ENCODE data around the gene SLC22A14. TPM values are rescaled to one million over a fixed set of nuclear protein-coding genes. Genes with fewer than 3 reads are reported as not detected.
"Not testable (repeated sequence)": the region's sequence is repeated elsewhere in the genome, so short reads cannot be mapped to it uniquely, and the experiment has no call there.

Gene SLC22A14
- total RNA-seq, 1 donor from 2014 or later, result not detected

DNA sequence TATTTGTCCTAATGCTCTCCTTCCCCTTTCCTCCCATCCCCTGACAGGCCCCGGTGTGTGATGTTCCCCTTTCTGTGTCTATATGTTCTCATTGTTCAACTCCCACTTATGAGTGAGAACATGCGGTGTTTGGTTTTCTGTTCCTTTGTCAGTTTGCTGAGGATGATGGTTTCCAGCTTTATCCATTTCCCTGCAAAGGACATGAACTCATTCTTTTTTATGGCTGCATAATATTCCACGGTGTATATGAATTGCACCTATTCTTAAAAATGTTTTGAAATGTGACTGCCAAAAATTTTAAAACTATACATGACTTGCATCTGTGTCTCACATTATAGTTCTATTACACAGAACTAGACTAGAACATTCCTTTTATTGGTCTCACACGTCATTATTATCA lies 38.5 kb downstream of the SLC22A14 start:
- DNase-seq (ENCODE audit: low spot score); H3K4me3 Mint-ChIP-seq; H3K4me1 Mint-ChIP-seq (ENCODE audit: low read depth); H3K27me3 Mint-ChIP-seq (ENCODE audit: insufficient read depth); H3K27ac Mint-ChIP-seq; H3K36me3 Mint-ChIP-seq (ENCODE audit: low read depth); intact Hi-C loops (cut with micrococcal nuclease); H3K9me3 Mint-ChIP-seq: not testable (repeated sequence)

DNA sequence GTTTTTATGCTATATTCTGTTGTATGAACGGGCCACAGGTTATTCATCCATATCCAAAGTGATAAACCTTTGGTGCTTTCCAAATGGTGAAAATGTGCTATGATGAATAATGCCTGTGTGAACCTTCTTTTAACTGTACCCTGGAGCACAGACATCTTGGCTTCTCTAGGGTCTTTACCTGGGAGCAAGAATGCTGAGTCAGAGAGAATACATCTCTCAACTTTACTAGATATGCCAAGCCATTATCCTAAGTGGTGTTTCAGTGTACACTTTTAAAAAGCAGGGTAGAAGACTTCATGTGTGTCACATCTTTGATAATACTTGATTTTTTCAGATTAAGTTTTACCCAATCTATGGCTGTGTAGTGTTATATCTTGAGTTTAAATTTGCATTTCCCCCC lies 41.0 kb downstream of the SLC22A14 start:
- H3K4me3 Mint-ChIP-seq, result no peak overlapping the region
- no peaks in the 10 kb centered on the region for H3K4me1 Mint-ChIP-seq (ENCODE audit: low read depth)
- intact Hi-C loops (cut with micrococcal nuclease), result no loop called here

GRCh38 chr3:38325256-38325655 lies 43.2 kb downstream of the SLC22A14 start:
- H3K36me3 Mint-ChIP-seq (ENCODE audit: low read depth), result no peaks in the 10 kb centered on the region
- H3K4me3 Mint-ChIP-seq, result no peak overlapping the region
- H3K27me3 Mint-ChIP-seq (ENCODE audit: insufficient read depth), result peaks cover 12% of the 10 kb centered on the region
- DNase-seq (ENCODE audit: low spot score), result no peak
- no peak overlapping the region for H3K27ac Mint-ChIP-seq
- no peaks in the 10 kb centered on the region for H3K9me3 Mint-ChIP-seq
- H3K4me1 Mint-ChIP-seq (ENCODE audit: low read depth), result no peaks in the 10 kb centered on the region
- intact Hi-C loops (cut with micrococcal nuclease), result no loop called here

More for the DNA sequence above, 41.0 kb downstream of the SLC22A14 start:
- H3K9me3 Mint-ChIP-seq, result no peaks in the 10 kb centered on the region
- H3K36me3 Mint-ChIP-seq (ENCODE audit: low read depth), result no peaks in the 10 kb centered on the region
- H3K27me3 Mint-ChIP-seq (ENCODE audit: insufficient read depth), result peaks cover 12% of the 10 kb centered on the region
- no peak for DNase-seq (ENCODE audit: low spot score)
- no peak overlapping the region for H3K27ac Mint-ChIP-seq

DNA sequence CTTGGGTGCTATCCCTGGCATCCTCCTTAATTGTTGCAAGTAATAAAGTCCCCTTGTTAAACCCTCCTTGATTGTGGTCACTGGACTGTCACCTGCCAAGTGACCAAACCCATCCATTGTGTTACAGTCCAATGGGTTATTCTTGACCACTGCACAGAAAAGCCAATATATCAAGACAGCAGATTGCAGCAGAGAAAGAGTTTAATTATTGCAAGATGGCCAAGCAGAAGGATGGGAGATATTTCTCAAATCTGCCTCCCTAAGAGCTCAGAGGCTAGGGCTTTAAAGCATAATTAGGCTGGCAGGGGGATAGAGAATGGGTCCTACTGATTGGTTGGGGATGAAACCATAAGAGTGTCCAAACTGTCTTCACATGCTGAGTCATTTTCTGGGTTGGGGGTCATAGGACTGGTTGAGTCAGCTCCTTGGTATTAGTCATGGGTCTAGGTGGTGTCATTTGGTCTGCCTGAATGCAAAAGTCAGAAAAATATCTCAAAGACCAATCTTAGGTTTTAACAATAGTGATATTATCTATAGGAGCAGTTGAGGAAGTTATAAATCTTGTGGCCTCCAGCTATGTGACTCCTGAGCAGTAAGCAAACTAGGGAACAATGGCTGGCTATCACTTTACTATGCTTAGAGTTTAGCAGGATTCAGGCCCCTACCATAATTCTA lies 45.4 kb downstream of the SLC22A14 start:
- DNase-seq (ENCODE audit: low spot score), result no peak
- intact Hi-C loops (cut with micrococcal nuclease), result no loop called here
- H3K4me3 Mint-ChIP-seq, result no peak overlapping the region
- H3K36me3 Mint-ChIP-seq (ENCODE audit: low read depth), result no peaks in the 10 kb centered on the region
- H3K9me3 Mint-ChIP-seq, result no peaks in the 10 kb centered on the region
- peaks cover 14% of the 10 kb centered on the region for H3K27me3 Mint-ChIP-seq (ENCODE audit: insufficient read depth)
- H3K4me1 Mint-ChIP-seq (ENCODE audit: low read depth), result no peaks in the 10 kb centered on the region
- no peak overlapping the region for H3K27ac Mint-ChIP-seq

DNA sequence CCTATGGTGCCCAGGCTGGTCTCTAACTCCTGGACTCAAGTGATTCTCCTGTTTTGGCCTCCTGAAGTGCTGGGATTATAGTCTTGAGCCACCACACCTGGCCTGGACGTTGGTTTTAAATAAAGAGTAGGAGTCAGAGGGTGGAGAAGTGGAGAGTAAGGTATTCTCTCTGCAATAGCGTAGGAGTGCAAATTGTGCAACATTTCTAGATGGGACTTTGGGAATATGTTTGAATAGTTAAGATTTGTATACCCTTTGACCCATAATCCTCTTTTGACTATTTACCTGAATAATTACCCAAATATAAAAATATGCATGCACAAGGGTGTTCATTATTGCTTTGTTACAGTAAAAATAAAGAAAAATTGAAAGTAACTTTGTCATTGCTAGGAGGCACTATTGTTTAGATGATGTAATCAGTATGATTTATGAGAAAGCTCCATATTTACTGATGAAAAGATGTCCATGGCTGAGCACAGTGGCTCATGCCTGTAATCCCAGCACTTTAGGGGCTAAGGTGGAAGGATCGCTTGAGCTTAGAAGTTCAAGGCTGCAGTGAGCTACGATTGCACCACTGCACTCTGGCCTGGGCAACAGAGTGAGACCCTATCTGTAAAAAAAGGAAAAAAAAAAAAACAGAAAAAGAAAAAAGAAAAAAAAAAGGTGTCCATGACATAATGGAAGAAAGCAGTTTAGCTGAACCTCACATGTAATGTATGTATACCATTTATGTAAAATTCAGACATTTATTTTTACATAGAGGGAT lies 49.3 kb downstream of the SLC22A14 start:
- intact Hi-C loops (cut with micrococcal nuclease), result no loop called here
- no peak overlapping the region for H3K4me3 Mint-ChIP-seq
- DNase-seq (ENCODE audit: low spot score), result no peak
- H3K36me3 Mint-ChIP-seq (ENCODE audit: low read depth), result no peaks in the 10 kb centered on the region
- H3K4me1 Mint-ChIP-seq (ENCODE audit: low read depth), result no peaks in the 10 kb centered on the region
- peaks cover 9% of the 10 kb centered on the region for H3K27me3 Mint-ChIP-seq (ENCODE audit: insufficient read depth)
- H3K9me3 Mint-ChIP-seq, result no peaks in the 10 kb centered on the region
- H3K27ac Mint-ChIP-seq, result no peak overlapping the region

DNA sequence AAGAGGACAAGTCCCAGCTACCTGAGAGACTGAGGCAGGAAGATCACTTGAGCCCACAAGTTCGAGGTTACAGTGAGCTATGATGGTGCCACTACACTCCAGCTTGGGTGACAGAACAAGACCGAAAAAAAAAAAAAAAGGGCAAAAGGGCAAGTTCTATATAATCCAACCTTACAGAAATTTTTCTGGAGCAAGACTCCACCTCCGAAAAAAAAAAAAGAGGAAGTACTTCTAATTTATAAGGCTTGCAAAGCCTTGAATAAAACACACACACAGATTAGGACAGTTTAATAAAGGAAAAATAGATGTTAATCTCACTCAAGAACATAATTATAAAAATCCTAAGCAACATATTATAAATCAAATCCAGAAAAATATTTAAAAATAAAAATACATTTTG lies 50.1 kb downstream of the SLC22A14 start:
- no peaks in the 10 kb centered on the region for H3K9me3 Mint-ChIP-seq
- intact Hi-C loops (cut with micrococcal nuclease), result no loop called here
- H3K36me3 Mint-ChIP-seq (ENCODE audit: low read depth), result no peaks in the 10 kb centered on the region
- no peaks in the 10 kb centered on the region for H3K4me1 Mint-ChIP-seq (ENCODE audit: low read depth)
- peaks cover 10% of the 10 kb centered on the region for H3K27me3 Mint-ChIP-seq (ENCODE audit: insufficient read depth)
- no peak overlapping the region for H3K4me3 Mint-ChIP-seq
- no peak for DNase-seq (ENCODE audit: low spot score)
- no peak overlapping the region for H3K27ac Mint-ChIP-seq

DNA sequence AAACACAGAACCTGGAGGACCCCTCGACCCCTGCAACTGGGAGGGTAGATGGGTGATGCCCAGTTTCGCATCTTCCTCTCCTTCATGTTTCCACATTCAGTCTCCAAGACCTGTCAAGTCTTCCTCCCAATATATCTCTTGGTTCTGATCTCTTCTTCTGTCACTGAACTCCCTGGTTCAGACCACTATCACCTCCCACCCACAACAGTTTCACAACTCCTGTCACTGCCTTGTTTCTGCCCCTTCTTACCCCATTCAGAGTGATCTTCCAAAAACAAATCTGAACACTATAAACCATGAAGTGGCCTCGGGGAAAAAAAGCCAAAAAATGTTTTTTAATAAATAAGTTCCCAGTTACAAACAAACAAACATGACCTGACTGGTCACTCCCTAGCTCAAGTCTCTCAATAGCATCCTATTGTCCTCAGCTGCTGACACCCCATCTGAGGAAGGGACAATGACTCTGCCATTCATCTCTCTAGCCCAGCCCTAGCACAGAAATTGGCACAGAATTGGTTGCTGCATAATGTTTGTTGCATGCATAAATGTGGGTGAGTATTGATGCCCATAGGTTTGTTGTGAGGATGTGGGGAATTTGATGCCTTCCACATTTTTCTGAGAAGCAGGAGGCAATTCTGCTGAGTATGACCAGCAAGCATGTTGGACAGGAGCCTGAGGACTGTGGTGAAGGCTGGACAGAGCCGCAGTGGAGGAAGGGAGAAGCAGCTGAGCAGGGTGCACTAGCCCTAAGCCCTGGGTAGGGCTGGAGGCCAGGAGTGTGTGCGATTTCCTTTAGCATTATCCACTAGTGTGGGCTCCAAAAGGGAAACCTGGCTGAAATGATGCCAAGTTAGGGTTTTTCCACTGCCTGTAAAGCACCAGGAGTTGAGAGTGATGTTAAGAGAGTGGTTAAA lies 52.3 kb downstream of the SLC22A14 start:
- no peak overlapping the region for H3K27ac Mint-ChIP-seq
- H3K27me3 Mint-ChIP-seq (ENCODE audit: insufficient read depth), result peaks cover 19% of the 10 kb centered on the region
- no peaks in the 10 kb centered on the region for H3K9me3 Mint-ChIP-seq
- no peak overlapping the region for H3K4me3 Mint-ChIP-seq
- intact Hi-C loops (cut with micrococcal nuclease), result no loop called here
- DNase-seq (ENCODE audit: low spot score), result no peak
- H3K4me1 Mint-ChIP-seq (ENCODE audit: low read depth), result no peaks in the 10 kb centered on the region
- no peaks in the 10 kb centered on the region for H3K36me3 Mint-ChIP-seq (ENCODE audit: low read depth)

DNA sequence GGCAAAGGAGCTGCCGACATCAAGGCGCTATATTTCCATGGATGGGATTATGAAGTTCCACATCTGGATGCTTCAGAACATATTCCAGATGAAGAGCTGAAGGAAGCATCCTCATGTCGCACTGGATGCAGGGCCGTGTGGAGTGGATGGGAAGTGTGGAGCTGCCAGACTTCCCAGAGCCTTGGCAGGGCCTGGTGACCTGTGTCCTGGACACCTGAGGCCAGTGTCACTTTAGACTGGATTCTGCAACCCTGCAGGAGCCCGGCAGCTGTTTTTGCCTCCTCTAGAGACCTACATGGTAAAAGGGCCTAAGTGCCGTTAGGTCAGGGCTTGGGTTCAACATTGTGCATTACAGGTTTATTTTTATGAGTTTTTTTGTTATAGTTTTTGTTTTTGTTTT lies 53.2 kb downstream of the SLC22A14 start:
- DNase-seq (ENCODE audit: low spot score), result no peak
- H3K27me3 Mint-ChIP-seq (ENCODE audit: insufficient read depth), result peaks cover 26% of the 10 kb centered on the region
- H3K4me3 Mint-ChIP-seq, result no peak overlapping the region
- no peaks in the 10 kb centered on the region for H3K4me1 Mint-ChIP-seq (ENCODE audit: low read depth)
- H3K9me3 Mint-ChIP-seq, result no peaks in the 10 kb centered on the region
- H3K27ac Mint-ChIP-seq, result no peak overlapping the region
- intact Hi-C loops (cut with micrococcal nuclease), result no loop called here
- H3K36me3 Mint-ChIP-seq (ENCODE audit: low read depth), result no peaks in the 10 kb centered on the region

- no peak for DNase-seq (ENCODE audit: low spot score)
- peaks cover 27% of the 10 kb centered on the region for H3K27me3 Mint-ChIP-seq (ENCODE audit: insufficient read depth)
- intact Hi-C loops (cut with micrococcal nuclease), result no loop called here
- no peaks in the 10 kb centered on the region for H3K9me3 Mint-ChIP-seq
- H3K4me1 Mint-ChIP-seq (ENCODE audit: low read depth), result no peaks in the 10 kb centered on the region
- no peaks in the 10 kb centered on the region for H3K36me3 Mint-ChIP-seq (ENCODE audit: low read depth)
- H3K4me3 Mint-ChIP-seq, result no peak overlapping the region
- no peak overlapping the region for H3K27ac Mint-ChIP-seq
Observed at GRCh38 chr3:38337703-38338102, 55.6 kb downstream of the SLC22A14 start.

DNA sequence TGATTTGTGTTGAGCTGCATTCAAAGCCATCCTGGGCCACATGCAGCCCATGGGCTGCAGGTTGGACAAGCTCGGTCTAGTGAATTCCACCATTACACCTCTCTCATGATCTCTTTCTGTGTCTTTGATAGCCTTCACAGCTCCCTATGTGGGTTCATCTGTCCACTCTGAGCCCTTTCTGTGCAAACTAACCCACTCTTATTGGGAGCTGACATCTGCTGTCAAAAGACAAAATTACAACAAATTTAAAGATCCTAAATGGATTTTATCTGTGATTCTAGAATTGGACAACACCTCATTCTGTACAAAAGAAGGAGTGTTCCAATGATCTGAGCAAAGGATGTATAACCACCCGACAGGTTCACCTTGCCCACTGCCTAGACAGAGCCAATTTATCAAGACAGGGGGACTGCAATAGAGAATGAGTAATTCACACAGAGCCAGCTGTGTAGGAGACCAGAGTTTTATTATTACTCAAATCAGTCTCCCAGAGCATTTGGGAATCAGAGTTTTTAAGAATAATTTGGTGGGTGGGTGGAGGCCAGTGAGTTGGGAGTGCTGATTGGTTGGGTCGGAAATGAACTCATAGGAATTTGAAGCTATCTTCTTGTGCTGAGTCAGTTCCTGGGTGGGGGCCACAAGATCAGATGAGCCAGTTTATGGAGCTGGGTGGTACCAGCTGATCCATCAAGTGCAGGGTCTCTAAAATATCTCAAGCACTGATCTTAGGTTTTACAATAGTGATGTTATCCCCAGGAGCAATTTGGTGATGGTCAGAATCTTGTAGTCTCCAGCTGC lies 61.9 kb downstream of the SLC22A14 start:
- intact Hi-C loops (cut with micrococcal nuclease), result loop anchor here (2.0 kb wide), 1 partner anchor 369 kb away; no protein-coding TSS in a partner anchor
- no peak for DNase-seq (ENCODE audit: low spot score)
- peaks cover 8% of the 10 kb centered on the region for H3K4me1 Mint-ChIP-seq (ENCODE audit: low read depth)
- peaks cover 21% of the 10 kb centered on the region for H3K27me3 Mint-ChIP-seq (ENCODE audit: insufficient read depth)
- no peak overlapping the region for H3K4me3 Mint-ChIP-seq
- peaks cover 3% of the 10 kb centered on the region for H3K36me3 Mint-ChIP-seq (ENCODE audit: low read depth)
- no peak overlapping the region for H3K27ac Mint-ChIP-seq
- H3K9me3 Mint-ChIP-seq, result no peaks in the 10 kb centered on the region

DNA sequence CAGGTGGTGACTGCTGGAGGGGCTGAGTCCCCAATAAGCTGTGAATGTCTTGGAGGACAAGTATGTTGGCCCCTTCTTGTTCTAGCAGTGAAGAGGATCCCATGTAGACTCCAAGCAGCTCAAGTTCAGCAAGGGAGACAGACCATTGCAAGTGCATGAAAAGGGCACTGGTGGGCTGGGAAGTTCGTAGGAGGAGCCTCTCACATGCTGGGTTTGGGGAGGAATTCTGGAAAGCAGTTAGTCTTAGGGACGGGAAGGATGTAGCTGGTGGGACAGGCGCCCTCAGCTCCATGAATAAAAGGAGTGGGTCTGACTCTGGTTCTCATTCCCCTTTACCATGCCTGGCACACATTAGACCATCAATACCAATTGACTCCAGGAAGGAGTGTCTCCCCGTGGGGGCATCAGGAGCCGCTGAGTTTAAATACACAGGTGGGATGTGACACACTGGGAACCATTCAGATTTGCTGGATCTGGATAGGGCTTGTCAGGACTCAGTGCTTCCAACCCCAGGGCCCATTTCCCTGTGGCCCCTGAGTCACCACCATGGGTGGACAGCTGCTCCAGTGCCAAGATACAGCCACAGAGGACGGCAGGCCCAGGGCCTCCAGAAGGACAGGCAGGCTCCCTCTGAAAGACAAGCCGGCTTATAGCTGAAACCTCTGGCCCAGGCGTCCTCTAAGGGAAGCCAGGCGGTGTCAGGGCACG lies 63.9 kb downstream of the SLC22A14 start:
- intact Hi-C loops (cut with micrococcal nuclease), result loop anchor here (1.0 to 2.0 kb wide), 6 partner anchors 107 to 351 kb away; partner anchors contain the start of genes ACAA1 and ACVR2B
- no peak for DNase-seq (ENCODE audit: low spot score)
- Mint-ChIP-seq H3K9me3 (no peaks in the 10 kb centered on the region), H3K27me3 (ENCODE audit: insufficient read depth) (peaks cover 8% of the 10 kb centered on the region), H3K4me3 (peak overlapping the region; percentile 85), H3K27ac (no peak overlapping the region), H3K4me1 (ENCODE audit: low read depth) (peaks cover 8% of the 10 kb centered on the region), H3K36me3 (ENCODE audit: low read depth) (peaks cover 3% of the 10 kb centered on the region)

All from activated T-helper 1 cell treated with anti-CD3 and anti-CD28 coated beads, Interleukin-12 subunit alpha, Interleukin-12 subunit beta, Interleukin-2, Interleukin-4 antibody, amounts not matched to agents 30 ng/mL and 10 ng/mL and 1 ng/mL, durations not matched to agents 14 hours and 24 hours and 36 hours (primary cell).